H1 (cell line): ENCODE results near the gene CACNB1. TPM values are rescaled to one million over a fixed set of nuclear protein-coding genes. Genes with fewer than 3 reads are reported as not detected.

Source experiments
- ATF3 ChIP-seq: IDR thresholded peaks from 2 replicates; pipeline ENCODE4 v1.6.1; 2011; ENCODE audit warnings: low read depth, mild to moderate bottlenecking, low read length; ENCODE audit not compliant: insufficient read depth
- CBX8 ChIP-seq: fragments of 300-800, 300-1000 bp; sonication (generic); IDR thresholded peaks from 2 replicates; pipeline ENCODE4 v1.7.1; 2016; ENCODE audit warnings: low read depth, low read length, borderline replicate concordance
- CREB1 ChIP-seq: IDR thresholded peaks from 2 replicates; pipeline ENCODE4 v1.6.1; 2012; ENCODE audit warnings: inconsistent platforms
- CTBP2 ChIP-seq: IDR thresholded peaks from 2 replicates; pipeline ENCODE4 v1.7.0; 2011; ENCODE audit warnings: borderline replicate concordance, mild to moderate bottlenecking, moderate library complexity, mixed read lengths, low read length; ENCODE audit not compliant: insufficient read depth, insufficient read length
- EP300 ChIP-seq, 2 experiments: IDR thresholded peaks; 1 replicate in 1 of 2; 2 replicates in 1 of 2; pipeline ENCODE4 v1.6.1; 2011 to 2012; ENCODE audit warnings: low read depth in 2 of 2, low read length in 2 of 2, mild to moderate bottlenecking in 2 of 2, borderline replicate concordance in 1 of 2, inconsistent platforms in 1 of 2, moderate library complexity in 1 of 2
- EZH2 ChIP-seq: fragments of 200-600 bp; sonication (generic); IDR thresholded peaks from 2 replicates; pipeline ENCODE4 v1.7.1; 2012; ENCODE audit warnings: low read depth, mild to moderate bottlenecking, moderate library complexity, low read length, inconsistent platforms; ENCODE audit not compliant: severe bottlenecking
- GABPA ChIP-seq: IDR thresholded peaks from 2 replicates; pipeline ENCODE4 v1.6.1; 2011; ENCODE audit warnings: mild to moderate bottlenecking, low read length, moderate library complexity, borderline replicate concordance; ENCODE audit not compliant: insufficient read depth
- HDAC2 ChIP-seq, 2 experiments: fragments of 300-600 bp in 1 of 2; sonication (generic) in 1 of 2; IDR thresholded peaks; 2 replicates each; pipeline ENCODE4 v1.6.1; 2011 to 2012; ENCODE audit warnings: low read depth in 2 of 2, low read length in 2 of 2, mild to moderate bottlenecking in 2 of 2, moderate library complexity in 2 of 2, borderline replicate concordance in 1 of 2, inconsistent platforms in 1 of 2
- HDAC6 ChIP-seq: IDR thresholded peaks from one replicate; pipeline ENCODE4 v1.7.1; 2012; ENCODE audit warnings: low read depth, mild to moderate bottlenecking, inconsistent platforms, low read length, moderate library complexity
- KDM5A ChIP-seq: fragments of 200-600 bp; IDR thresholded peaks from 2 replicates; pipeline ENCODE4 v1.7.1; 2012; ENCODE audit warnings: mild to moderate bottlenecking, low read length, inconsistent platforms, mixed read lengths
- MAFK ChIP-seq: IDR thresholded peaks from 2 replicates; pipeline ENCODE4 v1.6.1; 2012; ENCODE audit warnings: low read depth, mild to moderate bottlenecking, improper control_type of control experiment, low read length
- NRF1 ChIP-seq: IDR thresholded peaks from 2 replicates; pipeline ENCODE4 v1.6.1; 2011; ENCODE audit warnings: mild to moderate bottlenecking, low read depth, low read length, improper control_type of control experiment
- POLR2A ChIP-seq, 2 experiments: IDR thresholded peaks; 1 replicate in 1 of 2; 2 replicates in 1 of 2; pipeline ENCODE4 v1.6.1; 2011; ENCODE audit warnings: low read depth in 2 of 2, low read length in 2 of 2, mild to moderate bottlenecking in 2 of 2; ENCODE audit errors: control extremely low read depth in 1 of 2
- RAD21 ChIP-seq, 2 experiments: IDR thresholded peaks in 1 of 2; conservative IDR thresholded peaks in 1 of 2; 2 replicates each; pipeline ENCODE4 v1.6.1; 2011; ENCODE audit warnings: low read depth in 2 of 2, low read length in 2 of 2, improper control_type of control experiment in 1 of 2, inconsistent platforms in 1 of 2, mild to moderate bottlenecking in 1 of 2, moderate library complexity in 1 of 2
- RFX5 ChIP-seq: IDR thresholded peaks from 2 replicates; pipeline ENCODE4 v1.6.1; 2011; ENCODE audit warnings: low read depth, low read length, improper control_type of control experiment, borderline replicate concordance
- SIN3A ChIP-seq, 2 experiments: IDR thresholded peaks in 1 of 2; conservative IDR thresholded peaks in 1 of 2; 2 replicates each; pipeline ENCODE4 v1.6.1; 2011 to 2012; ENCODE audit warnings: low read length in 2 of 2, improper control_type of control experiment in 1 of 2, low read depth in 1 of 2, mild to moderate bottlenecking in 1 of 2
- SIRT6 ChIP-seq: IDR thresholded peaks from one replicate; pipeline ENCODE4 v1.7.1; 2012; ENCODE audit warnings: low read length, inconsistent platforms
- SRF ChIP-seq: IDR thresholded peaks from 2 replicates; pipeline ENCODE4 v1.6.1; 2011; ENCODE audit warnings: mild to moderate bottlenecking, low read depth, low read length, moderate library complexity
- SUZ12 ChIP-seq: fragments of 200-600 bp; sonication (generic); IDR thresholded peaks from 2 replicates; pipeline ENCODE4 v1.6.1; 2012; ENCODE audit warnings: mild to moderate bottlenecking, inconsistent platforms, low read length, moderate library complexity, mixed read lengths
- TBP ChIP-seq: IDR thresholded peaks from 2 replicates; pipeline ENCODE4 v1.6.1; 2011; ENCODE audit warnings: low read depth, low read length, improper control_type of control experiment
- YY1 ChIP-seq: IDR thresholded peaks from 2 replicates; pipeline ENCODE4 v1.6.1; 2011; ENCODE audit warnings: low read depth, mild to moderate bottlenecking, low read length
- polyA plus RNA-seq, 7 experiments: library from polyadenylated mRNA; depleted of rRNA in 3 of 7; stranded (reverse) in 5 of 7; unstranded in 2 of 7; fragments of >200 nt in 5 of 7; fragments of 200-250 nt in 2 of 7; gene quantifications; 1 replicate in 5 of 7; 2 replicates in 1 of 7; 4 replicates in 1 of 7; pipeline versions ENCODE4 v1.2.1 to v1.2.3, GENCODE V29; 2011 to 2013; ENCODE audit warnings: missing spikeins in 2 of 7, mixed read lengths in 2 of 7
- total RNA-seq: library from RNA; stranded (reverse); fragmentation: NEBNext Ultra II Directional; extraction: Animal tissue kit (Norgen Biotek cat#: 25700); gene quantifications from 2 replicates; pipeline ENCODE4 v1.2.1, GENCODE V29; 2021

The CACNB1 gene
- total and polyA plus RNA-seq, 2 of the 8 experiments (the other 6 are each of a cell fraction or from before 2014, with no cell fraction given), result 7.2 to 17.8 TPM

GRCh38 chr17:39239640-39240314 is 42.3 kb upstream of the CACNB1 start (continued):
- TF ChIP-seq HDAC2 (IDR thresholded peaks at IDR 0.05; ENCODE audit: borderline replicate concordance in 1 of 2, low read depth in 2 of 2, low read length in 2 of 2) (peak; percentile 63 to 82; a peak in 2 of 4 replicates), HDAC6 (no peak), SIN3A (conservative IDR thresholded peaks at IDR 0.05 in 1 of 2, IDR thresholded peaks at IDR 0.05 in 1 of 2; ENCODE audit: low read depth in 1 of 2, low read length in 2 of 2) (peak in 1 of 2 experiments; percentile 81; a peak in 2 of 4 replicates), SIRT6 (no peak), SRF (no peak), RAD21 (IDR thresholded peaks at IDR 0.05 in 1 of 2, conservative IDR thresholded peaks at IDR 0.05 in 1 of 2; ENCODE audit: low read depth in 2 of 2, low read length in 2 of 2) (peak; percentile 67 to 76), TBP (peak; percentile 56), EZH2 (no peak), MAFK (no peak), ATF3 (no peak), NRF1 (no peak), GABPA (peak; percentile 47; the same call in 1 of the 2 replicates), YY1 (0 out of 2 replicates have a peak, but pooled peaks have one; percentile 32), POLR2A (IDR thresholded peaks at IDR 0.05; ENCODE audit: control extremely low read depth in 1 of 2, low read depth in 2 of 2, low read length in 2 of 2) (no peak), RFX5 (no peak), CREB1 (peak; percentile 69; the same call in 1 of the 2 replicates), CBX8 (no peak), SUZ12 (no peak), KDM5A (no peak), CTBP2 (no peak), EP300 (IDR thresholded peaks at IDR 0.05; ENCODE audit: borderline replicate concordance in 1 of 2, low read depth in 2 of 2, low read length in 2 of 2) (peak in 1 of 2 experiments; percentile 29; a peak in 1 of 3 replicates)
